Nephron (organoid): ENCODE measurements around the gene PSTPIP2.
"Not testable (repeated sequence)": the region's sequence is repeated elsewhere in the genome, so short reads cannot be mapped to it uniquely, and the experiment has no call there.

Experiments used
- H3K27ac Mint-ChIP-seq, 3 experiments: 2 replicates each; pipeline ENCODE4 v1.8.0; 2020; ENCODE audit warnings: mixed read lengths in 3 of 3, mild to moderate bottlenecking in 2 of 3, moderate library complexity in 1 of 3
- H3K27me3 Mint-ChIP-seq: 2 replicates; pipeline ENCODE4 v1.8.0; 2021; ENCODE audit warnings: low read depth, mild to moderate bottlenecking, moderate library complexity, mixed read lengths
- H3K36me3 Mint-ChIP-seq: 2 replicates; pipeline ENCODE4 v1.8.0; 2020; ENCODE audit warnings: low read depth, mixed read lengths
- H3K4me1 Mint-ChIP-seq: 2 replicates; pipeline ENCODE4 v1.8.0; 2020; ENCODE audit warnings: mixed read lengths
- H3K4me3 Mint-ChIP-seq, 3 experiments: 2 replicates each; pipeline ENCODE4 v1.8.0; 2020; ENCODE audit warnings: mild to moderate bottlenecking in 3 of 3, mixed read lengths in 3 of 3, moderate library complexity in 2 of 3
- H3K9me3 Mint-ChIP-seq: 2 replicates; pipeline ENCODE4 v1.8.0; 2020; ENCODE audit warnings: mixed read lengths
- TF ChIP-seq, protein P1 (sequence below), 3 experiments: fragments of 200-600 bp; sonication (generic); IDR thresholded peaks; one replicate each; pipeline ENCODE4 v1.5.0; 2021; ENCODE audit warnings: antibody characterized with exemption in 3 of 3; ENCODE audit not compliant: unreplicated experiment in 3 of 3

PSTPIP2 gene

DNA sequence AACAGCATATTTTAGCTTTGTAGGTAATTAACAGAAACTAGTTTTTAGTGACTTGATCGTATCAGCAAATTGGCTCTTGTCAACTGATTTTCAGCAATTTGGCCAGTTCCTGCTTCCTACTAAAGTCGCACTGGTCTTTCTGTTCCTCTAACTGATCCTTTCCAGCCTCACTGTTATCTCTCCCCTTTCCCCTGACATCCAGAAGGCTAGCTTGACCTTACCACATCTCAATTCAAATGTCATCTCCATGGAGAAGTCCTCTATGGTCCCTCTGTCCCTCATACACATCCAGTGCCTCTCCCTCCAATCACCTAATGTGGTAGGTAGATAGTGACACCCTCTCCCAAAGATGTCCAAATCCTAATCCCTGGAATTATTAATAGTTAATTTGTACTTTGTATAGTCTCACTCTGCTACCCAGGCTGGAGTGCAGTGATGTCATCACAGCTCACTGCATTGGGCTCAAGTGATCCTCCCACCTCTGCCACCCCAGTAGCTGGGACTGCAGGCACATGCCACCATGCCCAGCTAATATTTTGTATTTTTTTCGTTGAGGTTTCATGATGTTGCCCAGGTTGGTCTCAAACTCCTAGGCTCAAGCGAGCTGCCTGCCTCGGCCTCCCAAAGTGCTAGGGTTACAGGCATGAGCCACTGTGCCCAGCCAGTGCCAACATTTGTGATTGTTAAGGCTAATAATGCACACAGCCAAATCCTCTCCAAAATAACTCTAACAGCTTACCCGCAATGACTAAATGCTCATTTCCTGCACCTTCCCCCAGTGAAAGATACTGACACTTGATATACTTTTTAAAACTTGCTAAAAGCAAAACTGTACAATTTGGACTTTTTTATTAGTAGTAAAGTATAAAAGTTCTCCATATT is 16.9 kb downstream of the PSTPIP2 start:
- H3K4me3 Mint-ChIP-seq = no peak overlapping the region
- TF ChIP-seq, protein P1, sequence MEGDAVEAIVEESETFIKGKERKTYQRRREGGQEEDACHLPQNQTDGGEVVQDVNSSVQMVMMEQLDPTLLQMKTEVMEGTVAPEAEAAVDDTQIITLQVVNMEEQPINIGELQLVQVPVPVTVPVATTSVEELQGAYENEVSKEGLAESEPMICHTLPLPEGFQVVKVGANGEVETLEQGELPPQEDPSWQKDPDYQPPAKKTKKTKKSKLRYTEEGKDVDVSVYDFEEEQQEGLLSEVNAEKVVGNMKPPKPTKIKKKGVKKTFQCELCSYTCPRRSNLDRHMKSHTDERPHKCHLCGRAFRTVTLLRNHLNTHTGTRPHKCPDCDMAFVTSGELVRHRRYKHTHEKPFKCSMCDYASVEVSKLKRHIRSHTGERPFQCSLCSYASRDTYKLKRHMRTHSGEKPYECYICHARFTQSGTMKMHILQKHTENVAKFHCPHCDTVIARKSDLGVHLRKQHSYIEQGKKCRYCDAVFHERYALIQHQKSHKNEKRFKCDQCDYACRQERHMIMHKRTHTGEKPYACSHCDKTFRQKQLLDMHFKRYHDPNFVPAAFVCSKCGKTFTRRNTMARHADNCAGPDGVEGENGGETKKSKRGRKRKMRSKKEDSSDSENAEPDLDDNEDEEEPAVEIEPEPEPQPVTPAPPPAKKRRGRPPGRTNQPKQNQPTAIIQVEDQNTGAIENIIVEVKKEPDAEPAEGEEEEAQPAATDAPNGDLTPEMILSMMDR (IDR thresholded peaks at IDR 0.05; ENCODE audit: unreplicated experiment in 3 of 3) = no peak

DNA sequence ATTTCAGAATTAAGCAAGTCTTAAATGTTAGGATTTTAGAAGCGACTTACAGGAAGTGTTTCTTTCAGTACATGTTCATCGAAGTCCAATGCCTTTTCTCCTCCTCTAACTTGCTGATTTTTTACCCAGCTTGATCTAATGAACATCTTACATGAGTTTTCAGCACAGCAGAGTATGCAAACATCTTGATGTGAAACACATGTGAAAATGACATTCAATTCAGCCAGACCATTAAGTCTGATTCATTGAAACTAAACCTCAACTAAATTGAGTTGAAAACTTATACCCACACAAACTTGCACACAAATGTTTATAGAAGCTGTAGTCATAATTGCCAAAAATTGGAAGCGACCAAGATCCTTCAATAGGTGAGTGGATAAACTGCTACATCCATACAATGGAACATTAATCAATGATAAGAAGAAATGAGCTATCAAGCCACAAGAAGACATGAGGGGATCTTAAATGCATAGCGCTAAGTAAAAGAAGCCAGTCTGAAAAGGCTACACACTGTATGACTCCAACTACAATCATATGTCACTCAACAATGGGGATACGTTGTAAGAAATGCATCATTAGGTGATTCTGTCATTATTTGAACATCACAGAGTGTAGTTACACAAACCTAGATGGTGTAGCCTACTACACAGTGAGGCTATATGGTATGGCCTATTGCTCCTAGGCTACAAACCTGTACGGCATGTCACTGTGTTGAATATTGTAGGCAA is 18.5 kb downstream of the PSTPIP2 start:
- Mint-ChIP-seq H3K4me3 (no peak overlapping the region), H3K4me1 (peaks cover 10% of the 10 kb centered on the region), H3K27me3 (no peaks in the 10 kb centered on the region), H3K36me3 (no peaks in the 10 kb centered on the region), H3K9me3 (no peaks in the 10 kb centered on the region), H3K27ac (peak overlapping the region in 1 of 3 experiments; percentile 95)
- TF ChIP-seq, protein P1 (IDR thresholded peaks at IDR 0.05; ENCODE audit: unreplicated experiment in 3 of 3) = no peak

More for the DNA sequence above, 16.9 kb downstream of the PSTPIP2 start:
- Mint-ChIP-seq H3K4me1 (peaks cover 10% of the 10 kb centered on the region), H3K27me3 (no peaks in the 10 kb centered on the region), H3K27ac (peak overlapping the region in 1 of 3 experiments; percentile 7), H3K36me3 (no peaks in the 10 kb centered on the region), H3K9me3 (no peaks in the 10 kb centered on the region)

DNA sequence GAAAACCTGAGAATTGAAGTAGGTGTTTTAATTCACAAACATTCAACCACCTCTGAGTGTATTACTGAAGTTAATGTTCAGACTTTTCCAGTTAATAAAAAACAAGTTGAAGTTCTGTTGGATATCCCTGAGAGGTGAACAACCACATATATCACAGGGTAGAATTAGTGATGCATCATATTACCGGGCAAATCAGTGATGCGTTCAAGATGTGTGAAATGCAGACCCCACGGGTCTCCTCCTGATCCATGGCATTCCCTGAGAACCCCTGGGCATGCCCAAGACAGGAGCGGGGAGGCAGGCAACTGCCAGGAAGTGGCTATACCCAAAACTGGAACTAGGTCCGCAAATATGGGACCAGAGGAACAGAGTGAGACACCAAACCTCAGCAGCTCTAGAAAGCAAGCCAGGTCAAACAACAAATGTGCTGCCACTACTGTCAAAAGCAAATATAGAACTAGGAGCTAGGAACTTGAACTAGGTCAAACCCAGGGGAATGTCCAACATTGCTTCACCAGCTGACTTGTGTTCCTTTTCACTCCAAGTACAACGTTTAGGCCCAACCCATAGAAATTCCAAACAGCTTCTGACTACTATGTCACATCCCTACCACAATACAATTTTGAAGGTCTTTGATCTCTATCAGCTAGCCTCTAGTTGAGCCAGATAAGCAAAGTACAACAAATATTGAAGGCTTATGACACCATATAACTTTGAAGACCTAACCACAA is 20.2 kb downstream of the PSTPIP2 start:
- Mint-ChIP-seq H3K9me3 (no peaks in the 10 kb centered on the region), H3K27me3 (no peaks in the 10 kb centered on the region), H3K4me3 (no peak overlapping the region), H3K4me1 (peaks cover 10% of the 10 kb centered on the region), H3K27ac (peak overlapping the region; percentile 65 to 95 (median 89)), H3K36me3 (no peaks in the 10 kb centered on the region)
- TF ChIP-seq, protein P1 (IDR thresholded peaks at IDR 0.05; ENCODE audit: unreplicated experiment in 3 of 3) = no peak

DNA sequence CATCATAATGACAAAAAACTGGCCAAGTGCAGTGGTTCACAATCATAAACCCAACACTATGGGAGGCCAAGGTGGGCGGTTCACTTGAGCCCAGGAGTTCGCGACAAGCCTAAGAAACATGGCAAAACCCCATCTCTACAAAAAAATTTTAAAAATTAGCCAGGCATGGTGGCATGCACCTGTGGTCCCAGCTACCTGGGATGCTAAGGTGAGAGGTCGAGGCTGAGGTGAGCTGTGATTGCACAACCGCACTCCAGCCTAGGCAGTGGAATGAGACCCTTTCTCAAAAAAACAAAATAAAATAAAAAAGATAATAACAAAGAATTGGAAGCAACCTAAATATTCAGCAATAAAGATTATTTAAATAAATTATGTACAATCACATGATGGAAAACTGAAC is 21.8 kb downstream of the PSTPIP2 start:
- peaks cover 10% of the 10 kb centered on the region for H3K4me1 Mint-ChIP-seq
- TF ChIP-seq, protein P1 (IDR thresholded peaks at IDR 0.05; ENCODE audit: unreplicated experiment in 3 of 3) = no peak
- no peaks in the 10 kb centered on the region for H3K27me3 Mint-ChIP-seq
- no peak overlapping the region for H3K4me3 Mint-ChIP-seq
- no peaks in the 10 kb centered on the region for H3K9me3 Mint-ChIP-seq
- H3K27ac Mint-ChIP-seq = no peak overlapping the region
- no peaks in the 10 kb centered on the region for H3K36me3 Mint-ChIP-seq

DNA sequence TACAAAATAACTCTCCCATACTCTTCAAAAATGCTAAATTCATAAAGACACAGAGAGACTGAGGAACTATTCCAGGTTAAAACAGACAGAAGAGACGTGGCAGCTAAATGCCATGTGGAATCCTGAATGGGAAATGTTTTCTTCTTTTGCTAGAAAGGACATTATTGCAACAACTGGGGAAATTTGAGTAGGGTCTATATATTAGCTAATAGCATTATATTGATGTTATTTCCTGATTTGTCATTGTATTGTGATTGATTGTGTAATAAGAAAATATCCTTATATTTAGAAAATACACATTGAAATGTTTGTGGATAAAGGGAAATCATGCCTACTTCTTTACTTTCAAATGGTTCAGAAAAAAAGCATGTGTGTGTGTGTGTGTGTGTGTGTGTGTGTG is 23.4 kb downstream of the PSTPIP2 start:
- no peak overlapping the region for H3K27ac Mint-ChIP-seq
- no peaks in the 10 kb centered on the region for H3K36me3 Mint-ChIP-seq
- no peak overlapping the region for H3K4me3 Mint-ChIP-seq
- no peaks in the 10 kb centered on the region for H3K27me3 Mint-ChIP-seq
- TF ChIP-seq, protein P1 (IDR thresholded peaks at IDR 0.05; ENCODE audit: unreplicated experiment in 3 of 3) = no peak
- H3K4me1 Mint-ChIP-seq = peaks cover 10% of the 10 kb centered on the region
- H3K9me3 Mint-ChIP-seq = peaks cover 2% of the 10 kb centered on the region

DNA sequence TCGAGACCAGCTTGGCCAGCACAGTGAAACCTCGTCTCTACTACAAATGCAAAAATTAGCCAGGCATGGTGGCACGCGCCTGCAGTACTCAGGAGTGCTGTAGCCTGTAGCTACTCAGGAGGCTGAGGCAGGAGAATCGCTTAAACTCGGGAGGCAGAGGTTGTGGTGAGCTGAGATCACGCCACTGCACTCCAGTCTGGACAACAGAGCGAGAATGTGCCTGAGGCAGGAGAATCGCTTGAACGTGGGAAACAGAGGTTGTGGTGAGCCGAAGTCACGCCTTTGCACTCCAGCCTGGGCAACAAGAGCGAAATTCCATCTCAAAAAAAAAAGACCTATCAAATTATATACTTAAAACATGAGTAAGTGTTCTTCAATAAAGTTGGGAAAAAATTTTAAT is 24.7 kb downstream of the PSTPIP2 start:
- H3K9me3 Mint-ChIP-seq, H3K27me3 Mint-ChIP-seq, H3K4me1 Mint-ChIP-seq, H3K27ac Mint-ChIP-seq, H3K36me3 Mint-ChIP-seq, H3K4me3 Mint-ChIP-seq: not testable (repeated sequence)
